ENCODE data around the gene HNRNPUL2.
A peak's percentile ranks its signal among the peaks of the same experiment; 100 is the strongest.

Gene HNRNPUL2

GRCh38 chr11:62689421-62690183 is 37.7 kb downstream of the HNRNPUL2 start, which contains the start of gene LRRN4CL:
LRRN4CL (minus strand) TSS chr11:62689530; CDS start chr11:62688508, 1,022 bp downstream.
- H3K27ac ChIP-seq: no peak within 1 kb of the TSS

GRCh38 chr11:62688491-62688890 is 38.8 kb downstream of the HNRNPUL2 start:
- TF ChIP-seq CTCF (IDR thresholded peaks at IDR 0.05): no peak
- TF ChIP-seq ZFX (IDR thresholded peaks at IDR 0.05; ENCODE audit: borderline replicate concordance): no peak
- no peak overlapping the region for H3K27ac ChIP-seq

More at GRCh38 chr11:62689421-62690183, 37.7 kb downstream of the HNRNPUL2 start, which contains the start of gene LRRN4CL:
- TF ChIP-seq ZFX (IDR thresholded peaks at IDR 0.05; ENCODE audit: borderline replicate concordance): no peak
- no peak for TF ChIP-seq CTCF (IDR thresholded peaks at IDR 0.05)

- H3K27ac ChIP-seq: no peak overlapping the region
- TF ChIP-seq ZFX (IDR thresholded peaks at IDR 0.05; ENCODE audit: borderline replicate concordance): no peak
- TF ChIP-seq CTCF (IDR thresholded peaks at IDR 0.05): no peak
Measured at GRCh38 chr11:62687508-62688396, 39.5 kb downstream of the HNRNPUL2 start.

- no peak for TF ChIP-seq CTCF (IDR thresholded peaks at IDR 0.05)
- TF ChIP-seq ZFX (IDR thresholded peaks at IDR 0.05; ENCODE audit: borderline replicate concordance): no peak
Measured at GRCh38 chr11:62682518-62682917, 44.7 kb downstream of the HNRNPUL2 start.

GRCh38 chr11:62680825-62681240 is 46.4 kb downstream of the HNRNPUL2 start:
- peak overlapping the region; percentile 32; the same call in 1 of the 2 replicates for H3K27ac ChIP-seq
- TF ChIP-seq ZFX (IDR thresholded peaks at IDR 0.05; ENCODE audit: borderline replicate concordance) (no peak), CTCF (IDR thresholded peaks at IDR 0.05) (peak; percentile 57)

More at GRCh38 chr11:62682518-62682917, 44.7 kb downstream of the HNRNPUL2 start:
- H3K27ac ChIP-seq: peak overlapping the region; percentile 39

GRCh38 chr11:62678770-62679696 is 48.2 kb downstream of the HNRNPUL2 start, which contains the start of gene UBXN1:
UBXN1 (minus strand) TSS chr11:62679073; CDS start chr11:62678923, 150 bp downstream.
- no peak for TF ChIP-seq CTCF (IDR thresholded peaks at IDR 0.05)
- no peak for TF ChIP-seq ZFX (IDR thresholded peaks at IDR 0.05; ENCODE audit: borderline replicate concordance)
- H3K27ac ChIP-seq: peak within 1 kb of the TSS; percentile 77
